HepG2 (cell line): ENCODE results near the gene TUBB. TPM values are rescaled to one million over a fixed set of nuclear protein-coding genes. Genes with fewer than 3 reads are reported as not detected.

Experiments used
- HNRNPH1 ChIP-seq: fragments of 200-400 bp; formaldehyde crosslinking; optimal IDR thresholded peaks from 2 replicates; pipeline ENCODE3; 2017; ENCODE audit warnings: mild to moderate bottlenecking, low read depth, low read length
- HOXA7 ChIP-seq: sonication (generic); formaldehyde crosslinking; IDR thresholded peaks from 2 replicates; pipeline ENCODE4 v1.8.1; 2022; ENCODE audit warnings: mild to moderate bottlenecking, missing genetic modification reagents, moderate library complexity
- IRF1 ChIP-seq: sonication (generic); formaldehyde crosslinking; IDR thresholded peaks from 2 replicates; pipeline ENCODE4 v1.4.0; 2020; ENCODE audit warnings: low read depth, mild to moderate bottlenecking, missing genetic modification reagents
- KMT2A ChIP-seq: sonication (generic); formaldehyde crosslinking; IDR thresholded peaks from 2 replicates; pipeline ENCODE4 v1.4.0; 2020; ENCODE audit warnings: missing genetic modification reagents
- MBD4 ChIP-seq: IDR thresholded peaks from 2 replicates; pipeline ENCODE4 v1.6.1; 2012; ENCODE audit warnings: low read length, inconsistent platforms, borderline replicate concordance
- MYPOP ChIP-seq: sonication (generic); formaldehyde crosslinking; IDR thresholded peaks from 2 replicates; pipeline ENCODE4 v1.8.1; 2023; ENCODE audit warnings: mild to moderate bottlenecking, moderate library complexity, missing genetic modification reagents
- NFYC ChIP-seq: IDR thresholded peaks from 2 replicates; pipeline ENCODE4 v1.6.1; 2016; ENCODE audit warnings: missing genetic modification reagents, missing compliant biosample characterization
- PHF8 ChIP-seq: sonication (generic); formaldehyde crosslinking; IDR thresholded peaks from 2 replicates; pipeline ENCODE4 v1.5.0; 2020; ENCODE audit warnings: missing genetic modification reagents
- PITX1 ChIP-seq: sonication (generic); formaldehyde crosslinking; IDR thresholded peaks from 2 replicates; pipeline ENCODE4 v1.5.1; 2020; ENCODE audit warnings: mild to moderate bottlenecking, missing genetic modification reagents
- SIX4 ChIP-seq: sonication (generic); formaldehyde crosslinking; IDR thresholded peaks from 2 replicates; pipeline ENCODE4 v1.4.0; 2020; ENCODE audit warnings: missing genetic modification reagents
- ZFP90 ChIP-seq: sonication (generic); formaldehyde crosslinking; IDR thresholded peaks from 2 replicates; pipeline ENCODE4 v1.8.0; 2022; ENCODE audit warnings: missing genetic modification reagents, mild to moderate bottlenecking, inconsistent platforms, borderline replicate concordance
- ZHX2 ChIP-seq, 2 experiments: sonication (generic) in 1 of 2; formaldehyde crosslinking in 1 of 2; IDR thresholded peaks; 2 replicates each; pipeline versions ENCODE4 v1.6.1 to v1.9.0; 2014 to 2022; ENCODE audit warnings: antibody characterized with exemption in 1 of 2, borderline replicate concordance in 1 of 2, inconsistent platforms in 1 of 2, low read depth in 1 of 2, missing genetic modification reagents in 1 of 2
- ZKSCAN1 ChIP-seq: fragments of 150-350 bp; IDR thresholded peaks from 2 replicates; pipeline ENCODE4 v1.6.1; 2014; ENCODE audit warnings: low read length
- ZNF589 ChIP-seq: sonication (generic); formaldehyde crosslinking; conservative IDR thresholded peaks from 2 replicates; pipeline ENCODE4 v1.8.0; 2022; ENCODE audit warnings: mild to moderate bottlenecking, moderate library complexity, missing genetic modification reagents
- ZNF598 ChIP-seq: sonication (generic); formaldehyde crosslinking; IDR thresholded peaks from 2 replicates; pipeline ENCODE4 v1.5.1; 2020; ENCODE audit warnings: mild to moderate bottlenecking, missing genetic modification reagents, borderline replicate concordance
- ZNF704 ChIP-seq: sonication (generic); formaldehyde crosslinking; IDR thresholded peaks from 2 replicates; pipeline ENCODE4 v1.8.1; 2023; ENCODE audit warnings: mild to moderate bottlenecking, inconsistent platforms, moderate library complexity, missing genetic modification reagents, borderline replicate concordance
- ZNF781 ChIP-seq: sonication (generic); formaldehyde crosslinking; IDR thresholded peaks from 2 replicates; pipeline ENCODE4 v1.5.1; 2020; ENCODE audit warnings: borderline replicate concordance, mild to moderate bottlenecking, missing genetic modification reagents; ENCODE audit errors: not compliant biosample characterization
- polyA plus RNA-seq, 8 experiments: library from polyadenylated mRNA; depleted of rRNA in 3 of 8; stranded (reverse) in 7 of 8; unstranded in 1 of 8; fragments of >200 nt; fragmentation: Illumina TruSeq in 4 of 8; extraction: Trizol in 4 of 8; gene quantifications; 2 replicates each; pipeline versions ENCODE4 v1.2.1 to v1.2.3, GENCODE V29; 2011 to 2016; ENCODE audit warnings: low read depth in 4 of 8, missing spikeins in 1 of 8, mixed read lengths in 1 of 8; ENCODE audit not compliant: insufficient read depth in 1 of 8
- total RNA-seq, 5 experiments: library from RNA; depleted of rRNA; stranded (reverse); fragments of >200 nt; fragmentation: Illumina TruSeq; extraction: Trizol; gene quantifications; 2 replicates each; pipeline ENCODE4 v1.2.3, GENCODE V29; 2016; ENCODE audit warnings: low read depth in 1 of 5

The TUBB gene
- total and polyA plus RNA-seq, 2 of the 13 experiments (the other 11 are each of a cell fraction or from before 2014, with no cell fraction given) = 911 to 1,163 TPM

GRCh38 chr6:30749554-30750378, 29.6 kb downstream of the TUBB start (continued):
- peak; percentile 60 for TF ChIP-seq ZHX2 (IDR thresholded peaks at IDR 0.05; ENCODE audit: low read depth)
- TF ChIP-seq ZHX2 (CRISPR knock-in tag; IDR thresholded peaks at IDR 0.05; ENCODE audit: borderline replicate concordance) = no peak
- no peak for TF ChIP-seq IRF1 (CRISPR knock-in tag)
- peak; percentile 4; the same call in 1 of the 2 replicates for TF ChIP-seq NFYC (CRISPR knock-in tag)
- TF ChIP-seq SIX4 (CRISPR knock-in tag) = peak; percentile 46; the same call in 1 of the 2 replicates
- TF ChIP-seq KMT2A (CRISPR knock-in tag) = no peak; the same call in 1 of the 2 replicates
- peak; percentile 86 for TF ChIP-seq ZNF781 (CRISPR knock-in tag)
- 0 out of 2 replicates have a peak, but pooled peaks have one; percentile 11 for TF ChIP-seq ZNF589 (CRISPR knock-in tag)
- TF ChIP-seq MYPOP = no peak; the same call in 1 of the 2 replicates
- no peak for TF ChIP-seq HOXA7 (CRISPR knock-in tag)
- peak; percentile 60; the same call in 1 of the 2 replicates for TF ChIP-seq ZNF598
- 0 out of 2 replicates have a peak, but pooled peaks have one; percentile 42 for TF ChIP-seq PHF8 (CRISPR knock-in tag)
- 0 out of 2 replicates have a peak, but pooled peaks have one; percentile 2 for TF ChIP-seq ZFP90 (CRISPR knock-in tag)
- TF ChIP-seq PITX1 (CRISPR knock-in tag) = peak; percentile 72; the same call in 1 of the 2 replicates
- peak; percentile 59 for TF ChIP-seq HNRNPH1
- peak; percentile 76; the same call in 1 of the 2 replicates for TF ChIP-seq ZKSCAN1
- no peak for TF ChIP-seq MBD4
- 0 out of 2 replicates have a peak, but pooled peaks have one; percentile 37 for TF ChIP-seq ZNF704 (CRISPR knock-in tag)
